ENCODE data around the gene CATSPERD.

DNA sequence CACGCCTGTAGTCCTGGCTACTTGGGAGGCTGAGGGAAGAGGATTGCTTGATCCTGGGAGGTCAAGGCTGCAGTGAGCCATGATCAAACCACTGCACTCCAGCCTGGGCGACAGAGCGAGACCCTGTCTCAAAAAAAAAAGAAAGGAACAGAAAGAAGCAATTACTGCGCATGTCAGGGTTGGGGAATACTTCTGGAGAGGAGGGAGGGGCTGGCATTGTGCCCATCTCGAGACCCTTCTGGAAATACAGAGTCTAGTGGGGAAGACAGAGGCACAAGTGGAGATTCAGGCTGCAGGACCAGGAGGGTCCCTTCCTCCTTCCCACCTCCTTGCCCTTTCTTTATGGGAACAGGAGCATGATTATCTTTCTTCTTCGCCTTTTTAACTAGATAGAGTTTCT lies 33.3 kb downstream of the CATSPERD start:
- TF ChIP-seq EZH2 (IDR thresholded peaks at IDR 0.05) = no peak
- TF ChIP-seq EZH2phosphoT487 (IDR thresholded peaks at IDR 0.05) = no peak
- TF ChIP-seq, protein P1, sequence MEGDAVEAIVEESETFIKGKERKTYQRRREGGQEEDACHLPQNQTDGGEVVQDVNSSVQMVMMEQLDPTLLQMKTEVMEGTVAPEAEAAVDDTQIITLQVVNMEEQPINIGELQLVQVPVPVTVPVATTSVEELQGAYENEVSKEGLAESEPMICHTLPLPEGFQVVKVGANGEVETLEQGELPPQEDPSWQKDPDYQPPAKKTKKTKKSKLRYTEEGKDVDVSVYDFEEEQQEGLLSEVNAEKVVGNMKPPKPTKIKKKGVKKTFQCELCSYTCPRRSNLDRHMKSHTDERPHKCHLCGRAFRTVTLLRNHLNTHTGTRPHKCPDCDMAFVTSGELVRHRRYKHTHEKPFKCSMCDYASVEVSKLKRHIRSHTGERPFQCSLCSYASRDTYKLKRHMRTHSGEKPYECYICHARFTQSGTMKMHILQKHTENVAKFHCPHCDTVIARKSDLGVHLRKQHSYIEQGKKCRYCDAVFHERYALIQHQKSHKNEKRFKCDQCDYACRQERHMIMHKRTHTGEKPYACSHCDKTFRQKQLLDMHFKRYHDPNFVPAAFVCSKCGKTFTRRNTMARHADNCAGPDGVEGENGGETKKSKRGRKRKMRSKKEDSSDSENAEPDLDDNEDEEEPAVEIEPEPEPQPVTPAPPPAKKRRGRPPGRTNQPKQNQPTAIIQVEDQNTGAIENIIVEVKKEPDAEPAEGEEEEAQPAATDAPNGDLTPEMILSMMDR (IDR thresholded peaks at IDR 0.05) = no peak
